T-cell (primary cell): Measurements from ENCODE around the gene HSF2BP. TPM values are rescaled to one million over a fixed set of nuclear protein-coding genes. Genes with fewer than 3 reads are reported as not detected.
A peak's percentile ranks its signal among the peaks of the same experiment; 100 is the strongest.
"Not testable (repeated sequence)": the region's sequence is repeated elsewhere in the genome, so short reads cannot be mapped to it uniquely, and the experiment has no call there.

Source experiments
- ATAC-seq, 4 experiments: fragments of 200-7000 bp in 3 of 4; fragments of 150-1000 bp in 1 of 4; cut with Tn5 transposase; replicated peaks in 1 of 4; 1 replicate in 3 of 4; 2 replicates in 1 of 4; pipeline ENCODE4 v1.10.0; 2021; ENCODE audit warnings: moderate library complexity in 3 of 4, mild to moderate bottlenecking in 2 of 4, moderate number of reproducible peaks in 1 of 4
- CTCF ChIA-PET, 2 donors: fragments of 300-600 bp; sonication (Branson Sonifier 250); formaldehyde crosslinking; loops; one replicate each; lab custom pipeline; 2022; ENCODE audit warnings: antibody characterized with exemption in 2 of 2; lab: Charles Lee
- POLR2A ChIA-PET, 2 donors: fragments of 300-600 bp; sonication (Branson Sonifier 250); formaldehyde crosslinking; loops; one replicate each; lab custom pipeline; 2022; ENCODE audit warnings: antibody characterized with exemption in 2 of 2; lab: Charles Lee
- DNase-seq, 35 experiments: peaks; one replicate each; pipeline versions ENCODE4 v3.0.0 to v3.0.0-alpha.2; 2013 to 2023
- H3K27ac ChIP-seq: one replicate; pipeline ENCODE4 v1.5.1; 2013; ENCODE audit warnings: low read length
- H3K27me3 ChIP-seq, 2 experiments: replicated peaks in 1 of 2; 1 replicate in 1 of 2; 2 replicates in 1 of 2; pipeline versions ENCODE4 v1.6.1 to v1.7.0; 2013; ENCODE audit warnings: low read length in 1 of 2, mixed read lengths in 1 of 2; ENCODE audit not compliant: control insufficient read depth in 2 of 2, insufficient read depth in 2 of 2; ENCODE audit errors: extremely low read depth in 1 of 2
- H3K36me3 ChIP-seq, 2 donors: 1 replicate in 1 of 2; 2 replicates in 1 of 2; pipeline versions ENCODE4 v1.6.1 to v1.7.0; 2013; ENCODE audit warnings: low read length in 1 of 2; ENCODE audit not compliant: control insufficient read depth in 2 of 2, insufficient read depth in 1 of 2; ENCODE audit errors: extremely low read depth in 1 of 2
- H3K4me1 ChIP-seq, 2 experiments: 1 replicate in 1 of 2; 2 replicates in 1 of 2; pipeline versions ENCODE4 v1.6.1 to v1.7.0; 2013; ENCODE audit warnings: low read length in 2 of 2, mixed read lengths in 1 of 2; ENCODE audit not compliant: insufficient read depth in 2 of 2, control insufficient read depth in 1 of 2; ENCODE audit errors: extremely low read depth in 1 of 2
- H3K4me3 ChIP-seq, 2 donors: 1 replicate in 1 of 2; 2 replicates in 1 of 2; pipeline versions ENCODE4 v1.5.1 to v1.7.0; 2013; ENCODE audit warnings: mild to moderate bottlenecking in 2 of 2, low read length in 1 of 2, moderate library complexity in 1 of 2; ENCODE audit not compliant: control insufficient read depth in 1 of 2; ENCODE audit errors: extremely low read depth in 1 of 2
- H3K9me3 ChIP-seq: 2 replicates; pipeline ENCODE4 v1.7.0; 2013
- H3K27ac Mint-ChIP-seq, 2 donors: one replicate each; pipeline ENCODE4 v1.8.0; 2020 to 2021; ENCODE audit warnings: mild to moderate bottlenecking in 2 of 2, mixed read lengths in 2 of 2
- H3K27me3 Mint-ChIP-seq, 2 donors: one replicate each; pipeline ENCODE4 v1.8.0; 2021 to 2022; ENCODE audit warnings: mixed read lengths in 2 of 2
- H3K36me3 Mint-ChIP-seq: one replicate; pipeline ENCODE4 v1.8.0; 2021; ENCODE audit warnings: mixed read lengths
- H3K4me1 Mint-ChIP-seq, 3 donors: one replicate each; pipeline ENCODE4 v1.8.0; 2020 to 2022; ENCODE audit warnings: mixed read lengths in 3 of 3, mild to moderate bottlenecking in 1 of 3
- H3K4me3 Mint-ChIP-seq, 3 donors: one replicate each; pipeline ENCODE4 v1.8.0; 2020 to 2022; ENCODE audit warnings: mild to moderate bottlenecking in 3 of 3, mixed read lengths in 3 of 3, moderate library complexity in 3 of 3
- H3K9me3 Mint-ChIP-seq, 3 donors: one replicate each; pipeline ENCODE4 v1.8.0; 2020 to 2022; ENCODE audit warnings: mixed read lengths in 3 of 3
- WGBS: methylation state at CpG from one replicate; pipeline ENCODE4 v1.1.5; 2013; ENCODE audit warnings: missing lambda C conversion rate; ENCODE audit not compliant: insufficient coverage; 5-methylcytosine and 5-hydroxymethylcytosine counted together
- total RNA-seq, 35 experiments: library from RNA in 6 of 35; stranded (reverse) in 6 of 35; fragments of 120-200 nt in 1 of 35; gene quantifications; one replicate each; pipeline versions ENCODE4 v1.2.1 to v1.2.4 and lab custom pipeline; 2013 to 2026

Gene HSF2BP
- total RNA-seq, 5 donors from 2014 or later (not counting 1 experiment from before 2014, with no cell fraction given), result 0.60 to 2.2 (median 0.80) TPM

DNA sequence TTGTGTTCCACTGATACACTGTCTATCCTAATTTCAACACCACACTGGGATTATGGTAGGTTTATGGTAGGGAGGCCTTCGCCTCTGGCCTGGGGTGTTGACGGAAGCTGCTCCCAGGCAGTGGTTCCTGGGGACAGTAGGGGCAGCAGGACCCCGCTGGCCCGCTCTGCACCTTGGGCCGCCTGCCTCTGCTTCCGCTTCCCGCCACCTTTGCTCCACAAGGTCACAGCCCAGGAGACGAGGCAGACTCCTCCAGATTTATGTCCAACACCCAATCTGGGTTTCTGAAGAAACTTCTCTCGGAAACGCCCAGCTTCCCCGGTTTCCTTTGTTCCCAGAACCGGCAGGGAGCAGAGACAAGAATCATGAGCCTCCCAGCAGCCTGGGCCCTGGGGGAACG lies 155.4 kb downstream of the HSF2BP start:
- H3K27me3 ChIP-seq, CTCF ChIA-PET, ATAC-seq, H3K27ac Mint-ChIP-seq, H3K4me3 Mint-ChIP-seq, H3K9me3 Mint-ChIP-seq, H3K27me3 Mint-ChIP-seq, H3K36me3 Mint-ChIP-seq, POLR2A ChIA-PET, H3K4me1 Mint-ChIP-seq, DNase-seq, H3K27ac ChIP-seq, H3K4me3 ChIP-seq, H3K9me3 ChIP-seq, H3K4me1 ChIP-seq, H3K36me3 ChIP-seq: not testable (repeated sequence)
- WGBS, result no CpG with 5 or more reads among the region's 13 CpGs

DNA sequence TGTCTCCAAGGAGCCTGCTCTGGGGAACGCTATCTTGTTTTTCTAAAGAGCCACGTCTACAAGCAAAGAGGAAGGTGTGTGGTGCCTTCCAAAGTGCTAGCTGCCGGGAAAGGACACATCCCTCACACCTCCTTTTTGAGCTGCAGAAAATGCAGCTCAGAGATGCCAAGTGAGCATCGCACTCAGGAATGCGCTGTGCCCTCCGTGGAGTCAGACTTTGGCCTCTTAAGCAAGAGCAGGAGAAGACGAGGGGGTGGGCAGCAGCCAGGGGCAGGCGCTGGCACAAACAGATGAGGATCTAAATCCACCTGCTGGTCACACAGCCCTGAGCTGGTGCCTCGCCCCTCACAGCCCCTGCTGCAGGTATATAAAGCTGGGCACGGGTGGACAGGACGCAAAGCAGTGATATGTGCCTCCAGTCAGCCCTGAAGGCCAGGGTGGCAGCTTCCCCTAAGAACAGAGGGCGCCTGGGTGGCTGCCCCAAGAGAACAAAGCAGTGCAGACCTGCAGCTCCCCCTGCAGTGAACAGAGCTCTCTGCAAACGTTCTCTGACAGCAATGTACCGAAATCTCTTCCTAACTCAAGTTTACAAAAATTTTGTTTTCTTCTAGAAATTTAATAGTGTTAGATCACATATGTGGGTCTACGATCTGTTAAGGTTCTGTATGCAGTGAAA lies 156.1 kb downstream of the HSF2BP start:
- H3K36me3 Mint-ChIP-seq, DNase-seq, H3K36me3 ChIP-seq, H3K4me1 Mint-ChIP-seq, H3K4me3 Mint-ChIP-seq, CTCF ChIA-PET, H3K27ac Mint-ChIP-seq, H3K4me3 ChIP-seq, POLR2A ChIA-PET, H3K9me3 Mint-ChIP-seq, H3K4me1 ChIP-seq, H3K27ac ChIP-seq, ATAC-seq, H3K9me3 ChIP-seq, H3K27me3 ChIP-seq, H3K27me3 Mint-ChIP-seq: not testable (repeated sequence)
- WGBS, result no CpG with 5 or more reads among the region's 15 CpGs

DNA sequence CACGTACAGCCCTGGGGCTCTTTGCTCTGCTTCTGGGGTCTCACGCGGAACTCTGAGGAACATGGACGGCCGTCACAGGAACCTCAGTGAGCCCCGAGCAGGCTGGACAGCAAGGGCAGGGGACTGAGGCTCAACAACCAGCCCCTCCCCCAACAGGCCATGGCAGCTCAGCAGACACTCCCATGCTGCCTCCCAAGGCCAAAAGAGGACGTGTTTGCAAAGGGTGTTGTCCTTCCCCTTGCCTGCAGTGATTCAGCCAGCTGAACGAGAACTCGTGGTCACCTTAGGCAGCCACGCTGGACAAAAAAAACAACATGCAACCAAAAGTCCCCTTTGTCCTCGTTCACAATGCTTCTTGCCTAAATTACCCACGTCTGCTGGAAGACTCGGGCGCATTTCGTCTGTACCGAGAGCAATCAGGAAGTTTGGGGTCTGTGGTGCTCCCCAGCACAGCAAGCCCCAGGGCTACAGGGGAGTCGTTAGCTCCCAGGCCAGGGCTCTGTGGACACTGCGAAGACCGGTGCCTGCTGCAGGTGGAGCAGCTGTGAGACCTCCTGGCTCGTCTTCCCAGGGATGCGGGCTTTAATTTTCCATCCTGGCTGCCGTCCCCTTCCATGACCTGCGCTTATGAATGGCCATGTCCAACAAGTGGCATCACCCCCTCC lies 156.7 kb downstream of the HSF2BP start:
- ATAC-seq, H3K36me3 Mint-ChIP-seq, CTCF ChIA-PET, H3K27me3 Mint-ChIP-seq, H3K27ac Mint-ChIP-seq, H3K4me1 Mint-ChIP-seq, DNase-seq, H3K27me3 ChIP-seq, H3K9me3 Mint-ChIP-seq, H3K9me3 ChIP-seq, H3K27ac ChIP-seq, H3K4me1 ChIP-seq, POLR2A ChIA-PET, H3K4me3 ChIP-seq, H3K4me3 Mint-ChIP-seq, H3K36me3 ChIP-seq: not testable (repeated sequence)
- WGBS, result no CpG with 5 or more reads among the region's 23 CpGs

DNA sequence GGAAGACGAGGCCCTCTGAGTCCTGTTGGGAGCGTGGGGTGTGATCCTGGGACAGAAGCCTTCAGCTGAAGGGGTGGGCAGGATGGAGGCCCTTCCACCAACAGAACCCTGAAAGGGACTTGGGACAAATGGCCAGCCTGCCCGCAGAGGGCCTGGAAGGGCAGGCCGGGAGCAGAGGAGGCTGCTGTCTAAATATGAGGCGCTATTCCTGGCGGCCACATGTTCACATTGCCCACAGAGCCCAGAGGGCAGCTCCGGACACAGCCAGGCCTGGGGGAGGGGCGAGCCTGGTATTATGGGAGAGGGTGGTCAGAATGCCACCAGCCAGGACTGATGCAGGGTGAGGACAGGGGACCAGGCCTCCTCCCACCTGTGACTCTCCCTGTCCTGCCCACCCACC lies 160.4 kb downstream of the HSF2BP start:
- H3K36me3 ChIP-seq, H3K4me3 Mint-ChIP-seq, CTCF ChIA-PET, H3K36me3 Mint-ChIP-seq, H3K4me3 ChIP-seq, H3K9me3 Mint-ChIP-seq, H3K27me3 Mint-ChIP-seq, H3K27ac Mint-ChIP-seq, H3K4me1 ChIP-seq, H3K27me3 ChIP-seq, DNase-seq, H3K4me1 Mint-ChIP-seq, H3K27ac ChIP-seq, H3K9me3 ChIP-seq, POLR2A ChIA-PET, ATAC-seq: not testable (repeated sequence)
- no CpG with 5 or more reads among the region's 8 CpGs for WGBS

DNA sequence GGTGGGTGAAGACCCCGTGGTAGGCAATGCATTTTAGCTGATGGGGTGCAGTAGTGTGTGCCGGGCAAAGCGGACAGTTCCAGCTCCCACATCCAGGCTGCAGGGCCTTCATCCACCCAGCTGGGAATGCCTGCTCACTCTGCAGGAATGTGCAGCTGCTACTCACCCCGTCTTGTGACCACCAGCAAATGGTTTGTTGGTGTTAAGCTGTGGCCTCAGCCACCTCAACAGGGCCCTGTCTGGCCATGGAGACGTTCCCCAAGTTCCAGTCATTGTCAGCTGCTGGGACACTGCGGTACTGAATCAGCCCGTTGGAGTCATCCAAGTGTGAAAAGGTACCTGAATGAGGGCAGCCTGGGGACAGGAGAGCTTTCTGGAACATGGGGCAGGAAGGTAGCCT lies 161.2 kb downstream of the HSF2BP start:
- no CpG with 5 or more reads among the region's 7 CpGs for WGBS
- H3K27ac ChIP-seq, H3K36me3 ChIP-seq, DNase-seq, H3K4me1 Mint-ChIP-seq, H3K27ac Mint-ChIP-seq, H3K36me3 Mint-ChIP-seq, ATAC-seq, H3K9me3 Mint-ChIP-seq, H3K4me1 ChIP-seq, H3K9me3 ChIP-seq, CTCF ChIA-PET, H3K27me3 Mint-ChIP-seq, H3K27me3 ChIP-seq, H3K4me3 ChIP-seq, POLR2A ChIA-PET, H3K4me3 Mint-ChIP-seq: not testable (repeated sequence)

DNA sequence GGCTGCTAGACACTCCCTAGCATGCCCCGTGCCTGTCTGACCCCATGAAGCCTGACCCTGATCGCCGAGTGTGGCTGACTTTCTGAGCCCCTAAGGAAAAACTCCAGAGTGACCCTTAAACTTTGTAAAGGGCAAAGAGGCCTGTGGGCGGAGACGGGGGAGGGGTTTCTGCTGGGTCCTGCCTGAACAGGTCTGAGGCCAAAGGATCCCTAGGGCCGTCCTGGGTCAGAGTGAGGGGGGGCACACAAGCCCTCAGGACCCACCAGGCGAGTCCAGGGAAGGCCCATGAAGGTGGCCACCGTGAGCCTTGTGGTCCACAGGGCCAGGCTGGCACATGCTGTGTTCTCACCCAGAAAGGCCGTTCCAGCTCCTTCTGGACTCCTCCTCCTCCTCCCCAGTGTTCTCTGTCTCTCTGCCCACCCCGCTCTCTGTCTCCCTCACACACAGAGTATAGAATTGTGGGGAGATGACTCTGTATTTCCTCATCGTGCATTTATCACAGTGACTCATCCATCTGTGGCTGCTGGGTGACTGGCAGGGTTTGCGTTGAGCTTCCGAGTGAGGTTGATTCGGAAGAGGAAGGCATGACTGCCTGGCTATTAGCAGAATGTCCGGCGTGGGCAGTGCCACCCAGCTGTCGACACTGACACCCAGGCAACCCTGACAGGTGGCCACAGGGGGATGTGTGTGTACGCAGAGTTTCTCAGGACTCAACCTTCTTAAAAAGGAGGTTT lies 164.8 kb downstream of the HSF2BP start:
- H3K27me3 Mint-ChIP-seq, H3K27ac ChIP-seq, ATAC-seq, H3K36me3 ChIP-seq, H3K9me3 ChIP-seq, POLR2A ChIA-PET, H3K9me3 Mint-ChIP-seq, H3K4me1 ChIP-seq, H3K27ac Mint-ChIP-seq, H3K4me1 Mint-ChIP-seq, H3K4me3 Mint-ChIP-seq, H3K27me3 ChIP-seq, H3K4me3 ChIP-seq, CTCF ChIA-PET, H3K36me3 Mint-ChIP-seq: not testable (repeated sequence)
- WGBS, result no CpG with 5 or more reads among the region's 18 CpGs
- peak in 1 of 35 experiments; percentile 4 for DNase-seq
